Stimulated activated CD8-positive, alpha-beta memory T cell treated with anti-CD3 and anti-CD28 coated beads, Interleukin-4, amount 100 ng/mL, for 48 hours (primary cell): ENCODE data around the gene GPANK1.
"Not testable (repeated sequence)": the region's sequence is repeated elsewhere in the genome, so short reads cannot be mapped to it uniquely, and the experiment has no call there.

Source experiments
- DNase-seq: peaks from one replicate; pipeline ENCODE4 v3.0.0-alpha.2; 2020

GPANK1 gene

DNA sequence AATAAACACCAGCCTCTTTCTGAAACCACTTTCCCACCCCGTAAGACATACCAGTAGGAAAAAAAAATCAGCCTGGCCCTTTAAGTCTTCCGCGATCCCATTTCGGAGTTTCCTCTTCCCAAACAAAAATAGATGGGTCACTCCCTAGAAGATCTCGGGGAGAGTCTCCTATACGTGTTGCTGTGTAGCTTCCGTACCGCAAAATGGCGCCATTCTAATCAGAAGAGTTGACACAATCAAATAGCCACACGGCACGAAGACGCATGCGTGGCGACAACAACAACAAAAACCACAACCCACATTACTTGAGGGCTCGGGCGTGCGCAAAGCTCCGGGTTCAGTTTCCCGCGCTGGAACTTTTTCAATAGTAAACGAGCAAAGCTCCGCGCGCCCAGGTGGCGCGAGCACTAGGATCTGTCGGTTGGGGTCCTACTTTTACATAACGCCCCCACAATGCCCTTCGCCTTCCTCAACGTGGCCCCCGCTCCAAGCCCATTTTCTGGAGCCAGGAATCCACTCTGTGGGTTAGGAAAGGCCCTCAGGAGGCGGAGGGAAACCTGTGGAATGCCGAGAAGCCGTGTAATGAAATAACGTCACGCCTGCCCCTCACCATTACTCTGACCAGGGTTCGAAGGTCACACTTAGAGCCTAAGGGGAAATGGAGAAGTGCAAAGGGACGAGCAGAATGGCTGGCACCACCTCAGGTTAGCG lies at the start of gene GPANK1:
TSS of gene GPANK1 (minus strand) at position 208 of the 711 bp plus-strand sequence. CDS start 519 bp downstream, outside the sequence.
- DNase-seq: peak; percentile 92

DNA sequence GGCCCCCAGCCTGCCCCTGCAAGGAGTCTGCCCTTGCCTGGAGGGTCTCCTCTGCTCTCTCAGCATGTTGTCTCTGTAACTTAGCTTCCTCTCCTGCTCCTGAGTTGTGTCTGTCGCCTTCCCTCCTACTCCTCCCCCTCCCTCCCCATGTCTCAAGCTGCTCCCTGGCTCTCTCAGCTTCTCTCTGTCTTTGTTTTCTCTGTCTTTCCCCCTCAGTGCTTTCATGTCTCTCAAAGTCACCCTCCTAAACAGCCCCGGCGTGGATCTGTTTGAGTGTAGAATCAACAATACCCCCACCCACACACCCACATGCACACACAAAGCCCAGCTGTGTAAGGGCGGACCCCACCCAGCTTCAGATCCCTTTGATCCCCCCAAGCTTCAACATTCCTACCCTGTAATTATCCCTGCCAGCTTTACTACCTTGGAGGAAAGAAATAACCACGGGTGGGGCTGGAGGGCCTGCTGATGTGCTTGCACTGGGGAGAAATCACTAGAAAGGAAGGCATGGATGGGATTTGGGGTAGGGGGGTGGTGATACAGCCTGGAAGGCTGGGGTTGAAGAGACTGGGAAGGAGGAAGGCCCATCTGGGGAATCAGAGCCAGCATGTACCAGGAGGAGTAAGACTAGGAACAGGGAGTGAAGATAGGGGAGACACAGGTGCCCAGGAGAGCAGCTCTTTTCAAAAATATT lies 49.3 kb upstream of the GPANK1 start:
- no peak for DNase-seq

DNA sequence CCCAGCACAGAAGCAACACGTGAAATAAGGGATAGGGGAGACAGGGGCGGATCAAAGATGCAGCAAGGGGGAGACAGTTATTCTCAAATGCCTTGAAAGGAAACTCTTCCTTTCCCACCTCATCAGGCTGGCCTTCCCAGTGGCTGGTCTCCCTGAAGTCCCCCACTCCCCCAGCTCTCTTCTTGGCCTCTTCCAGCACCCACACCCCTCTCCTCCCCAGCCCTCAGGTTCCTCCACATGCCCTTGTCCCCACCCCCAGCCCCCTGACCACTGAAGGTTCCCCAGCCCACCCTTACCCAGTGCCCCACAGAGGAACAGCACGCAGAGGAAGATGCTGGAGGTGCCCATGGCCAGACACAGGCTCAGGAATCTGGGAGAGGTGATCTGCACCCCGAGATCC lies 48.7 kb upstream of the GPANK1 start:
- no peak for DNase-seq

DNA sequence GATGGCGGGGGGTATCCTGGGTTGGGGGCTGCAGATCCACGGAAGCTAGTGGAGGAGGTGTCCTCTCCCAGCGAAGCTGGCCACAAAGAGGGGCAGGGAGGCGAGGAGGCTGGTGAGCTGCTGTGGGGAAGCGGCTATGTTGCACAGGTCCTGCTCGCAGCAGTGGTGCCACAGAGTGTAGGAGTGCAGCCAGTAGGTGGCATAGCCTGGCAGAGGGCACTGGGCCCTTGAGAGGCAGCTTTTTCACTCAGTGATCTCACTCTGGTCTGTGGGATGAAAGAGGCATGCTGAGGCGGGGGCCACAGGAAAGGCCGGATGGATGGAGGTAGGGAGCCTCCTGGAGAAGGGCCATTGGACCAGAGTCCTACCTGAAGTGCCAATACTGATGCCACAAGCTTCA lies 47.5 kb upstream of the GPANK1 start:
- no peak for DNase-seq

DNA sequence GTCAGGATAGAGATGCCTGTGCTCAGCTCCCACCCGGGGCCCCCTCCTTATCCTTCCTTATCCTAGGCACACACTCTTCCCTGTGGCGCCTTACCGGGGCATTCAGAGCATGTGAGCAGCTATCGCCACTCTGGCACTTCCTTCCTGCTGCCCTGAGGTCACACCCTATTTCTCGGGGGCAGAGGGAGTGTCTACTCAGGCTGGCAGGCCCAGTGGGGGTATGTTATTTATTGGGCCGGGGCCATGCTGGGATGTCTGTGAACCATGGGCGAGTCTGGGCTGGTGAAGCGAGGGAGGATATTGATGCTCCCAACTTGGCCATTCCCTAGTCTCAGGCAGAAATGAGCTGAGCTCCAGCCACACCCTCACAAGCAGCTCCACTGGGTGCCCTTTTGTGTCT lies 46.4 kb upstream of the GPANK1 start:
- DNase-seq: no peak

DNA sequence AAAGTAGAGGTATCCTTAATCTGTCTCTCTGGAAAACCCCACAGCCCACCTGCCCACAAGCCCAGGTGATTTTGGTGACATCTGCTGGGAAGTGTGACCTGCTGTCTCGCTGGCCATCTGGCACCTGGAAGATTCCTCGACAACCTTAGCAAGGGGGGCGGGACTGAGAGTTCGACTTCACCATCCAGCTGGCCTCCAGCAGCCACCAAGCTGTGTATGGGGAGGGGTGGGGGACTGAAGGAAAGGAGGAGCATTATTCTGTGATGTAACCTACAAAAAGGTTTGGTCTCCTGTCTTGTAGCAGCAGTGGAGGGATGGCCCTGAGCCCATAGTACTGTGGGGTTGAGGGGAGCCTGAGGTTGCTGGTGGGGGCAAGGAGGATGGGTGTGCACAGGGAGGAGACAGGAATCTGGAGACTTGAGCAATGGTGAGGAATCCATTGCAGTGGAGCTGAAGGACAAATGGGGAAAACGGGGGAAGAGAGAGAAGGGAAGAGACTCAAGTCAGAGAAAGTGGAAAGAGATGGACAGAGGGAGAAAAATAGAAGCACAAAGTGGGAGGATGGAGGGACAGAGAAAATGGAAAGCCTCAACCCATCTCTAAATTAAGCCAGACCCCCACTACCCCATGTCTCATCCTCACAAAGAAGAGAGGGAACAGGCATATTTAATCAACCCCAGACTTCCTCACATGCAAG lies 45.9 kb upstream of the GPANK1 start:
- no peak for DNase-seq

DNA sequence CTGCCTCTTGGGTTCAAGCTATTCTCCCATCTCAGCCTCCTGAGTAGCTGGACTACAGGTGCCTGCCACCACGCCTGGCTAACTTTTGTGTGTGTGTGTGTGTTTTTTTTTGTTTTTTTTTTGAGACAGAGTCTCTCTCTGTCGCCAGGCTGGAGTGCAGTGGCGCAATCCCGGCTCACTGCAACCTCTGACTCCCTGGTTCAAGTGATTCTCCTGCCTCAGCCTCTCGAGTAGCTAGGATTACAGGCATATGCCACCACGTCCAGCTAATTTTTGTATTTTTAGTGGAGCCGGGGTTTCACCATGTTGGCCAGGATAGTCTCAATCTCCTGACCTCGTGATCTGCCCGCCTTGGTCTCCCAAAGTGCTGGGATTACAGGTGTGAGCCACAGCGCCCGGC lies 44.4 kb upstream of the GPANK1 start:
- not testable (repeated sequence) for DNase-seq

DNA sequence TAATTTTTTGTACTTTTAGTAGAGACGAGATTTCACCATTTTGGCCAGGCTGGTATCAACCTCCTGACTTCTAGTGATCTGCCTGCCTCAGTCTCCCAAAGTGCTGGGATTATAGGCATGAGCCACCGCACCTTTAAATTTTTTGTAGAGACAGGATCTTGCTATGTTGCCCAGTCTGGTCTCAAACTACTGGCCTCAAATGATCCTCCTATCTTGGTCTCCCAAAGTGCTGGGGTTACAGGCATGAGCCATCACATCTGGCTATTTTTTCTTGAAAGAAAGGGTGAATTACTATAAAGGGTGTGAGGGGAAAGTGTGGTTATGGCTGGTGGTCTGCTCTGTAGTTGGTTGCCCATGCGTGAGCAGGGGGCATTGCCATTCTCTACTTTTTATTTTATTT lies 43.4 kb upstream of the GPANK1 start:
- no peak for DNase-seq

DNA sequence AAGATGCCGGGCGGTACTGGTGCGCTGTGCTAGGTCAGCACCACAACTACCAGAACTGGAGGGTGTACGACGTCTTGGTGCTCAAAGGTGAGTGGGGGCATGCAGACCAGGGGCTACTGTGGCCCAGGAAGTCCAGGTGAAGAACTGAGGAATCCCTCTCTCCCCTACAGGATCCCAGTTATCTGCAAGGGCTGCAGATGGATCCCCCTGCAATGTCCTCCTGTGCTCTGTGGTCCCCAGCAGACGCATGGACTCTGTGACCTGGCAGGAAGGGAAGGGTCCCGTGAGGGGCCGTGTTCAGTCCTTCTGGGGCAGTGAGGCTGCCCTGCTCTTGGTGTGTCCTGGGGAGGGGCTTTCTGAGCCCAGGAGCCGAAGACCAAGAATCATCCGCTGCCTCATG lies 42.9 kb upstream of the GPANK1 start:
- DNase-seq: no peak

DNA sequence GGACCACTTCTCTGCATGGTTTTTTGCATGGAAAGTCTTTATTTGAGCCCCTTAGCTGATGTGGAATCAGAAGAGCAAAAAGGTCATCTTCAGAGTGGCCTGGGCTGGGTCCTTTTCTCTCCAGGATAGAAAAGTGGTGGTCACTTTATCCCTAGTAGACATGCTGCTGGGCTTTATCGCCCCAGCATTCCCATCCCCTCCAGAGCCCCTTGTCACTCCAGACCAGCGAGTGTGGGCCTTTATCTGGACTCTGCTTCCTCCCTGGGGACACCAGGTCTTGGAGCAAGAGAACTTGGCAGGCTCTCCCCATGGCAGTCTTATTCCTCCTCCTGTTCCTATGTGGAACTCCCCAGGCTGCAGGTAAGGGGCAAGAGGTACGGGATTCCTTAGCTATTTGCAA lies 41.8 kb upstream of the GPANK1 start, which contains the start of gene LY6G6F:
TSS of gene LY6G6F (plus strand) at position 268 of the 400 bp plus-strand sequence. CDS start at position 309, 41 bp downstream.
- DNase-seq: no peak

DNA sequence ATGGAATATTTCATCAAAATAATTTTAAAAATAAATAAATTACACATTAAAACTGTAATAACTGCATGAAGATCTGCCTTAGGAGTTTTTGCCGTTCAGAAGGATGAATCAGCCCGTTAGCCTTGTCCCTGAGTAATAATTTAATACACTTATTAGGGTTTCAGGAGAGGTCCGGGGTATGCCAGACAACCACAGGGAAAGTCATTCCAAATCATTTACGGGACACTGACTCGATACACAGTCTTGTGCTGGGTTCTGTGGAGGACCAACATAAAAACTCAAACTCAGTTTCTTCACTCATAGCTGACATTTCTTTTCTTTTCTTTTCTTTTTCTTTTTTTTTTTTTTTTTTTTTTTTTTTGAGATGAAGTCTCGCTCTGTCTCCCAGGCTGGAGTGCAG lies 41.1 kb upstream of the GPANK1 start:
- DNase-seq: no peak

DNA sequence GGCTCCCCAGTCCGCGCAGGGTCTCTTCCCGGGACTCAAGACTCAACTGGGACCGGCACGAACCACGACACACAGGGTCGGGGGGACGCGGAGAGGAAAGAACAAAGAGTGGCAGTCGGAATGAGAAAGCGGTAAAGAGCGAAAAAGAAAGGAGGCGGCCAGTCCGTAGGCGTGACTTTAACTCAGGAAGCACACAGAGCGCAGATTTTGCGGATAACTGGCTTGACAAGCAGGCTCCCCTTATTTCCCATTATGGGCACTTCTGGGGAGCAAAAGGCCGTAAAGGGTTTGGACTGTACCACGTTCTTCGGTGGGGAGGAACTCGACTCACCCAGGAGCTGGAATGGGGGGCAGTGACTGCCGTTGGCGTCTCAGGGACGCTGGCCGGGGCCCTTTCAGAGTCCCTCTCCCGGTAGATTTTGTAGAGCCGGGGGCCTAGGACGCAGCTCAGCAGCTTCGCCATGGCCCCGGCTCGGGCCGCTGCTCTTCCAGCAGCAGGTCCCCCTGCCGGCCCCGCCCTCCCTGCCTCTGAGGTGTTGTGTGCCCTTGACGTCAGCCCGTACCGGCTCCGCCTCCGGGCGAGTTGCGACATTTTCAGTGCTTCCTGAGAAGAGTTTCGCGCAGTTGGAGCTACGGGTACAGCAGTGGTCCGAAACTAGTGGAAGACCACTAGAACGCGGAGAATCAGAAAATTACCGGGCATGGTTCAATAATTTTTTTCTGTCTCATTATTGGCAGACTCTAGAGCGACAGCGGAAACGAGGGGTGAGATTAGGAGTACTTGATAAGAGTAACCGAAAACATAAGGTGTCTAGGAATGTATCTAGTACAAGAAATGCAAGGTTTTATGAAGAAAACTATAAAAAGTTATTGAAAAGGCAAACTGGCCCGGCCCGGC lies 38.3 kb upstream of the GPANK1 start, which contains the start of gene ABHD16A:
TSS of gene ABHD16A (minus strand) at position 506 of the 898 bp plus-strand sequence. CDS start at position 463, 43 bp downstream.
- DNase-seq: peak; percentile 98

DNA sequence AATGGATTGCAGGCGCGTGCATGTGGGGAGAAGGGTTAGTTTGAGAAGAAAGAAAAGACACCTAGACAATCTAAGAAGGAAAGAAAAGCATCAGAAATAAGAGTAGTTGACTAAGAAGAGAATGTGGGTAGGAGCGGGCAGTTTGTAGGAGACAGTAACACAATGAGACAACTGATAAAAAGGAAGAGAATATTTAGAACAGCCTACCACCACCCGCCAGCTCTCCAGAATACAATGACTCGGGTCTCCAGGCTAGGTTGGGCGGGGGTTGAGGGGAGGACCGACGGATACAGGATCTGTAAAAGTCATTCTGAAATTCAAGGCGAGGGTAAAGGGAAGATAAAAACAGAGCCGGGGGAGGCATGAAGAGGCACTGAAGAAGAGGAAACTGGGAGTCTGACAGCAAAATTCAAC lies 37.6 kb upstream of the GPANK1 start:
- DNase-seq: no peak

DNA sequence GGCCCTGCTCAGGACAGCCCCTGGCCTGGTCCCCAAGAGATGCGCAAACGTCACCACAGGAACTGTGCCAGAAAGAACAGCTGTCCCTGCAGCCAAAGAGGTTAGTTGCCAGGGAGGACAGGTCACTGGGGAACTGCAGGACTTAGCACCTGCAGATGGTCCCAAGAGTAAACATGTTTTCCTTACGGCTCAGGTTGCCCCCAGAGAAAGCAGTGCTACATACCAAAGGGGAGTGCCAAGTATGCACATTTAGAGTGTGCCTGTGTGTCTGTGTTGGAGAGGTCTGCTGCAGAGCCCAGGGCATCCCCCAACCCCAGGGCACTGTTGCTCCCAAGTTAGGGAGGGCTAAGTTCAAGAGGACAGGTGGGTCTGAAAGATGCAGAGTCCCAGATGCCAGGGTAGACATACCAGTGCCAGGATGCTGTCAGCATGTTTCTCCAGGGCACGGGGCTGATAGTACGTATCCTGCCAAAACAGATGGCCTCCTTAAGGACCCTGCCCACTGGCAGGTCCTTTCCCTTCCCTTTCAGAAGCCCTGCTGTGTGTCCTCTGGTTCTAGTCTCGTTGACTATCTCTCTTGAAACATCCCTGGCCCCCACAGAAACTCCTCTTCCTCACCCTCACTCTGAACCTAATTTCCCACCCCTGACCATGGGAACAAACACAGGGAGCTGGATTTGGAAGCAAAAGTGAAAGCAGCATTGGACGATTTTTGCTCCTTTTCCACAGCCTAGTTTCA lies 37.0 kb upstream of the GPANK1 start:
- no peak for DNase-seq

DNA sequence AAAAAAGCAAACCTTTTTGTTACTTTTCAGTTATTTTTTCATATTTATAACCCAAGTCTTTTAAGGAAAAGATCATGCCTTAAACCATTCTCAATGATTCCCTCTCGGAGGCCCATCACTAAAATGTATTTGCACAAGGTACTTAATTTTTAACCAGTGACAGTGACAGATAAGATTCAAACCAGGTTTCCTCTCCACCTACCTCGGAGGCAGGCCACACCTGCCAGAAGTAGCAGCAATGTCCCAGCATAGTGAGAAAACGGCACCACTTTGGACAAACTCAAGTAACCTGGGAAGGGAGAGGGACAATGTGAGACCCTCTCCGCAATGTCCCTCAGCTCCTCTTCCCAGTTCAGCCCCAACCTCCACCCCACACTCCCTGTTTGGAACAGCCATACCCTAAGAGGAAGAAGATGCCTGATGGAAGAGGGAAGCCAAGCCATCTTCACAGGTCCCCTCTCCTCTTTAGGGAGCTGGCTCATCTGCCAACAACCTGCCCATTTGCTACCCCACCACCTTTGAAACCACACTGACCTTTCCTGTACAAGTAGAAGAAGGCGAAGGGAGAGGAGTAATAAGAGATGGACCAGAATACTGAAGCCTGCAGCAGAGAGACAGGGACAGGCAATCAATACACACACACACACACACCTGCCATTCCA lies 36.1 kb upstream of the GPANK1 start:
- DNase-seq: no peak

DNA sequence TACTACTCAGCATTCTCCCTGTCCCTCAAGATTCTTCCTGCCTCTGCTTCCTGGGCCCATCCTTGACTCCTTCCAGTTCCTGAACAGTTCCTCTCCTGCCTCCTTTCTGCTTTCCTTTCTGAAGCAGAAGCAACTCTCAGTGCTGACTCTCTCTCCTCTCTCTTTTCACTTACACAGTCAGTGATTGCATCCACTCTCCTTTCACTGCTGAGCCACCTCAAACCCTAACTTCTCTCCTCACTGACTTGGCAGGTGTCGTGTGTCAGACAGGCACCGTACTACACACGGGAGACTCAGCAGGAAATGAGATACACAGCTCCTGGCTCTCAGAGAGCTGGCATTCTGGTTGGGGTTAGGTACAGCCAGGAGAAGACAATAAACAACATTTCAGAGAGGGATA lies 32.8 kb upstream of the GPANK1 start:
- DNase-seq: no peak

DNA sequence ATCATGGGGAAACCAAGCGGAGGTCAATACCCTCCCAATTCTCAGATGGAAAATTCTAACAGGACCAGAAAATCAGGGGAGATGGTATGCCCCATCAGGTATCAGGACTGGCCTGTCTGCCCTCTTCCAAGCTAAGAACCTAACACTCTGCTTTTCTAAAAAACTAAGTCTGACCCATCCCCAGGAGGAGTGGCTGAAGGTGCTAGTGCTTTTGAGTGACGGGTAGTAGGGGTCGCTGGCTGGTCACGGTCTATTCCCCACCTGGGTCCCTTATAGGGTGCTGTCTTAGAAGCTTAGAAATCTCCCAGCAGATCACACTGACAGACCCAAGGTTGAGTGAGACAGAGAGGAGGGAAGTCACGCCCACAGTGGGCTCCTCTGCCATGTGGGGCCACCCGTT lies 28.7 kb upstream of the GPANK1 start:
- DNase-seq: no peak

DNA sequence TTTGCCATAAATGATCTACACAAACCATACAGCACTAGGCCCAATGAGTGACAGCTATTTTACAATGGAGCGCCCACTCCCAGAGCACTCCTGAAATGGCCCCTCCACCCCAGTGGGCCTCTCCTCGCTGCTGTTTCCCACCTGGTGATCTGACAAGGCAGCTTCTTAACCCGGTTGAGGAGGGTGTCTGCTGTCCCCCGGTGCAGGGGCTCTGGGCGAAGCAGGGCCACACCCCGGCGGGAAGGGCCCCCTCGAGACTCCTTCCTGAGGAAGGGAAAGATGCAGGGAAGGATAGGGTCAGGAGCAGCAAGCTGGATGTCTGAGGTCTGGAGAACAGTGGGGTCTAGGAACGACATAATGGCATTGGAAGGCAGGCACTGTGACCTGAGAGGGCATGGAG lies 28.1 kb upstream of the GPANK1 start:
- no peak for DNase-seq

DNA sequence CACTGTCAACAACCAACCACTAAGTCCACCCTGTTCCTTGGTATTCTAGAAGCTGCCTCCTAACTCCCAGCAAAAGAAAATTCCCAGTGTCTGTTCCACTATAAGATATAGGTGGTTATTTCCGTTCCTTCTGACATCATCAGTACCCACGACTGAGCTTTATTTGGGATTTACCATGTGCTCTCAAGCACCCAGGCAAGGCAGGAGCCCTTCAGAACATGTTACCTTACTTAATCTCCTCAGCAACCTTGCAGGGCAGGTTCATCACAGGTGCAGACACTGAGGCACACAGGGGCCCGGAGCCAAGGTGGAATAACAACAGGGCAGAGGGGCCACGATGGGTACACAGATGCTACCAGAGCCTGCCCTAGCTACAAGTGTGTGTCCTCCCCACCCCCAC lies 27.6 kb upstream of the GPANK1 start:
- no peak for DNase-seq

DNA sequence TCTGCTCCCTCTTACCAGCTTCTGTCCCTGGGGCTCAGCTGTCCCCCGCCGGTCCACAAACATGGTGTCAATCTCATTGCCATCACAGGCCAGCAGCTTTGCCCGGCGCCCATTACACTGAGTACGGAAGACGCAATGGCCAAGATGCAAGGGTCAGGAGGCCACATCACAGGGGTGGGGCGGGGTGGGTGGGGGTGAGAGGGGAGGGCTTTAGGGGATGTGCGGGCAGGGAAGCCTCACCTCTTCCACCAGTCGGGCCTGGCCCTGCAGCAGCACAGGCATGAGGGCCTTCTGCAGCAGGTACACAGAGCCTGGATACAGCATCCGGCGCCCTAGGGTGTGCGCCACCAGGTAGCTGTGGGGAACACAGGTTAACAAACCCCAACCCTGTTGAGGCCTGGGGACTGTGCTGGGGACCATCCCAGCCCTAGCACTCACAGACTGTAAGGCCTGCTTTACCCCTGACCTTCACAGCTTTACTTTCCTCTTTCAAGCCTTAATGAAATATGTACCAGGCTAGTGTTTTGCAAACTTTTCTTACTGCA lies 26.8 kb upstream of the GPANK1 start:
- no peak for DNase-seq

DNA sequence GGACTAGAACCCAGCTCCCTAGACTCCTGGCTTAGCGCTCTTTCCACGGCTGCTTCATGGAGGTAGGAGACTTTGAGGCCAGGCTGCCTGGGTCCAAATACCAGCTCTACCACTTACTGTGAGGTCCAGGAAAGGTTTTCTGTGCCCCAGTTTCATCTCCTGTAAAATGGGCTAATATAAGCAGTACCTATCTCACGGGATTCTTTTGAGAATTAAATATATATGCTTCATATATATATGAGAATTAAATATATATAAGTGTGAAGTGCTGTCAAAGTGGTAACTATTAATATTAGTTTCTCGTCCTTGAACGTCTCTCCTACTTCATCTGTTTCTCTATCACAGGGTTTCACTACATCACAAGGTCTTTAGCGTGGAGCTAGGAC lies 26.3 kb upstream of the GPANK1 start:
- DNase-seq: no peak
